ENCODE data around the gene GPR84.

The GPR84 gene

DNA sequence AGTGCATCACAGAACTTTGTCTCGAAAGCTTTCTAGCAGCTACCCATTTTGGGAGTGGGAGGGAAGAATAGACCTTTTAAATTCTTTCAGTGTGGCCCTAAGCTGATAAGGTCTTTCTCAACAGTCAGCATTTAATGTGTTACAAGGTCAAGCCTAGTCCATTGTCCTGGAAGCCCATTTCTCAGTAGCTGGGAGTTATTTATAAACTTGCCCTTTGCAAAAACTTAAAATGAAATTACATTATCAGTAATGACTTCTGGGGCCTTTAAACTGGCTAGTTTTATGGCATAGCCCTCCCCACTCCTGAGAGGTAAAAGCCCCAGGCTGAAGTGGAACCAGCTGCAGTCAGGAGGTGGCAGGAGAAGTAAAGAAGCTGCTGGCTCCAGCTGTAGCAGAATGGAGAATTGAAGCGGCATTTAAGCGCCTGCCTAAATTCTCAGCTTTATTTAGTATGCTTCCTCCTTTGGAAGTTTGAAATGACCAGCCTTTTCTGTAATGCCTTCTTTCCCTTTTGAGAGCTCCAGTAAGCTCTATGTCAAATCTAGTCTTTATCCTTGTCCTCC, 26.9 kb downstream of the GPR84 start:
- no peaks in the 10 kb centered on the region for H3K79me2 ChIP-seq (ENCODE audit: insufficient read depth, low read length)

DNA sequence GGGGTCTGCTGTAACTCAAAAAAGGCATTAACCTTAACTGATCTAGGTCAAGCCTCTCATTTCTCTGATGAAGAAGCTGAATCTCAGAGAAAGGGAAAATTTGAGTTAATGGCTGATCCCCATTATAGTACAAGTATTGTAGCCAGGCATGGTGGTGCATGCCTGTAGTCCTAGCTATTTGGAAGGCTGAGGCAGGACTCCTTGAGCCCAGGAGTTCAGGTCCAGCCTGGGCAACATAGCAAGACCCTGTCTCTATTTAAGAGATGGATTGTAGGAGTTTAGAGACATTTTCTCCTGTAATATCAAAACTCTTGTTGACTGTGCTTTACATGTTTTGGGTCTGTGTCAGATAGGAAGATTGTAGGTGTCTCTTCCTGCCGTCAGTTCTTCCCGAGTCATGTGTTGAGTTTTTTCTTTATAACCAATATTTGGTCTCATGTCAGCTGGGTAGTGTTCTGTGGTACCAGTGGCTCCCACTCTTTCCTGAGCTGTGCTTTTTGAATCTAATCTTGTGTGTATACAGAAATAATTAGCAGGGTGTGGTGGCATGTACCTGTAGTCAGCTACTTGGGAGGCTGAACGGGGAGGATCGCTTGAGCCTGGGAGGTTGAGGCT, 30.8 kb downstream of the GPR84 start:
- Histone ChIP-seq H3K9me3 (ENCODE audit: low read length) (no peaks in the 10 kb centered on the region), H4K20me1 (ENCODE audit: insufficient read depth, low read length) (no peaks in the 10 kb centered on the region), H2AFZ (ENCODE audit: low read length) (no peak overlapping the region), H3K4me3 (ENCODE audit: low read depth, low read length, poor library complexity, severe bottlenecking) (no peak overlapping the region), H3F3A (ENCODE audit: insufficient read depth, low read length) (no peaks in the 10 kb centered on the region), H3K79me2 (ENCODE audit: insufficient read depth, low read length) (no peaks in the 10 kb centered on the region), H3K9me2 (ENCODE audit: low read depth, low read length) (no peaks in the 10 kb centered on the region), H3K36me3 (ENCODE audit: insufficient read depth, low read length) (peaks cover 5% of the 10 kb centered on the region; the same call in 1 of the 2 replicates), H3K27me3 (ENCODE audit: insufficient read depth, low read length) (no peaks in the 10 kb centered on the region), H3K9ac (ENCODE audit: low read length) (no peak overlapping the region), H3K4me1 (ENCODE audit: insufficient read depth, low read length, severe bottlenecking) (peaks cover 15% of the 10 kb centered on the region), H3K4me2 (ENCODE audit: low read length) (no peak overlapping the region), H3K27ac (ENCODE audit: low read depth, low read length, poor library complexity, severe bottlenecking) (no peak overlapping the region)
- TF ChIP-seq CTCF (IDR thresholded peaks at IDR 0.05; ENCODE audit: low read length) (no peak), EZH2 (IDR thresholded peaks at IDR 0.05; ENCODE audit: borderline replicate concordance, low read length) (no peak)

More for the DNA sequence above, 26.9 kb downstream of the GPR84 start:
- TF ChIP-seq EZH2 (IDR thresholded peaks at IDR 0.05; ENCODE audit: borderline replicate concordance, low read length) = no peak
- TF ChIP-seq CTCF (IDR thresholded peaks at IDR 0.05; ENCODE audit: low read length) = no peak
- Histone ChIP-seq H3K9ac (ENCODE audit: low read length) (no peak overlapping the region), H3K36me3 (ENCODE audit: insufficient read depth, low read length) (peaks cover 16% of the 10 kb centered on the region), H3K9me3 (ENCODE audit: low read length) (no peaks in the 10 kb centered on the region), H3F3A (ENCODE audit: insufficient read depth, low read length) (no peaks in the 10 kb centered on the region), H3K4me3 (ENCODE audit: low read depth, low read length, poor library complexity, severe bottlenecking) (no peak overlapping the region), H3K27ac (ENCODE audit: low read depth, low read length, poor library complexity, severe bottlenecking) (no peak overlapping the region), H3K9me2 (ENCODE audit: low read depth, low read length) (no peaks in the 10 kb centered on the region), H3K4me1 (ENCODE audit: insufficient read depth, low read length, severe bottlenecking) (peaks cover 15% of the 10 kb centered on the region), H4K20me1 (ENCODE audit: insufficient read depth, low read length) (no peaks in the 10 kb centered on the region), H3K27me3 (ENCODE audit: insufficient read depth, low read length) (no peaks in the 10 kb centered on the region), H3K4me2 (ENCODE audit: low read length) (no peak overlapping the region), H2AFZ (ENCODE audit: low read length) (no peak overlapping the region)

GRCh38 chr12:54331461-54331860, 32.8 kb downstream of the GPR84 start:
- Histone ChIP-seq H3K9me2 (ENCODE audit: low read depth, low read length) (no peaks in the 10 kb centered on the region), H2AFZ (ENCODE audit: low read length) (no peak overlapping the region), H3K27me3 (ENCODE audit: insufficient read depth, low read length) (no peaks in the 10 kb centered on the region), H4K20me1 (ENCODE audit: insufficient read depth, low read length) (no peaks in the 10 kb centered on the region), H3K4me2 (ENCODE audit: low read length) (no peak overlapping the region), H3K4me1 (ENCODE audit: insufficient read depth, low read length, severe bottlenecking) (peaks cover 15% of the 10 kb centered on the region), H3K79me2 (ENCODE audit: insufficient read depth, low read length) (no peaks in the 10 kb centered on the region), H3K27ac (ENCODE audit: low read depth, low read length, poor library complexity, severe bottlenecking) (no peak overlapping the region), H3K9ac (ENCODE audit: low read length) (no peak overlapping the region), H3K9me3 (ENCODE audit: low read length) (no peaks in the 10 kb centered on the region), H3K4me3 (ENCODE audit: low read depth, low read length, poor library complexity, severe bottlenecking) (no peak overlapping the region), H3F3A (ENCODE audit: insufficient read depth, low read length) (no peaks in the 10 kb centered on the region), H3K36me3 (ENCODE audit: insufficient read depth, low read length) (peaks cover 5% of the 10 kb centered on the region; the same call in 1 of the 2 replicates)
- TF ChIP-seq CTCF (IDR thresholded peaks at IDR 0.05; ENCODE audit: low read length) (no peak), EZH2 (IDR thresholded peaks at IDR 0.05; ENCODE audit: borderline replicate concordance, low read length) (no peak)

Measured in OCI-LY1 (cell line).